Activated CD4-positive, alpha-beta T cell treated with anti-CD3 and anti-CD28 coated beads for 4 hours (primary cell): Measurements from ENCODE around the gene FCRL2.
"Not testable (repeated sequence)": the region's sequence is repeated elsewhere in the genome, so short reads cannot be mapped to it uniquely, and the experiment has no call there.

Experiments
- DNase-seq, 2 donors: peaks; one replicate each; pipeline ENCODE4 v3.0.0-alpha.2; 2020

Gene FCRL2

GRCh38 chr1:157751283-157751682 is 25.6 kb downstream of the FCRL2 start:
- no peak for DNase-seq

DNA sequence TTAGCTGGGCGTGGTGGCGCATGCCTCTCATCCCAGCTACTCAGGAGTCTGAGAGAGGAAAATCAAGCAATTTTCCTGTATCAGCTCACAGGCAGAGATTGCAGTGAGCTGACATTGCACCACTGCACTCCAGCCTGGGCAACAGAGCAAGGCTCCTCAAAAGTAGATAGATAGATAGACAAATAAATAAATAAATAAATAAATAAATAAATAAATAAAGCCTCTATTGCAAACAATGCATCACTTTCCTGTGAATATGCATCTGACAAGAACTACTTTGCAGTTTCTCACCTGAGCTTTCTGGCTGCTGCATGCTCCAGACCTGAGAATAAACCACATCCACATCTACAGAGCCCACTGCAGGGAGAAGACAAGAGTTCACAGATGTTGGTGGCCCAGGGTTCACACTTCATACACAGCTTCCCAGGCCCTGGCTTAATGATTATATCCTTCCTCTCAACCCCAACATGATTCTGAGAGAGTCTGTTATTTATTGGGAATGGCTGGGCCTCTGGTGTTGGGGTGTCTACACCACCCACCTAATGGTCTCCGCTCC is 28.6 kb downstream of the FCRL2 start:
- no peak for DNase-seq

- no peak for DNase-seq
Observed at GRCh38 chr1:157739229-157739901, 37.6 kb downstream of the FCRL2 start.

DNA sequence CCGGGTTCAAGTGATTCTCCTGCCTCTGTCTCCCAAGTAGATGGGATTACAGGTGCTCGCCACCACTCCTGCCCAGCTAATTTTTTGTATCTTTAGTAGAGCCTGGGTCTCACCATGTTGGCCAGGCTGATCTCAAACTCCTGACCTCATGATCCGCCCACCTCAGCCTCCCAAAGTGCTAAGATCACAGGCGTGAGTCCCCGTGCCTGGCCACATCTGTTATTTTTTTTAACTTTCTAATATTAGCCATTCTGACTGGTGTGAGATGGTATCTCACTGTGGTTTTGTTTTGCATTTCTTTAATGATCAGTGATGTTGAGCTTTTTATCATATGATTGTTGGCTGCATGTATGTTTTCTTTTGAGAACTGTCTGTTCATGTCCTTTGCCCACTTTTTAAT is 40.9 kb downstream of the FCRL2 start:
- not testable (repeated sequence) for DNase-seq

DNA sequence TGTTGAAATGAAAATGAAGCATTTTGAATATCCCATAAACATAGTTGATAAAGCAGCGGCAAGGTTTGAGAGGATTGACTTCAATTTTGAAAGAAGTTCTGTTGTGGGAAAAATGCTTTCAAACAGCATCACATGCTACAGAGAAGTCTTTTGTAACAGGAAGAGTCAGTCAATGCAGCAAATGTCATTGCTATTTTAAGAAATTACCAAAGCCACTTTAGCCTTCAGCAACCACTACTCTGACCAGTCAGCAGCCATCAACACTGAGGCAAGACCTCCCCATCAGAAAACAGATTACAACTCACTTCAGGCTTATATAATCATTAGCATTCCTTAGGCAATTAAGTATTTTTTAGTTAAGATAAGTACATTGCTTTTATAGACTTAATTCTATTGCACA is 42.6 kb downstream of the FCRL2 start:
- DNase-seq: no peak

DNA sequence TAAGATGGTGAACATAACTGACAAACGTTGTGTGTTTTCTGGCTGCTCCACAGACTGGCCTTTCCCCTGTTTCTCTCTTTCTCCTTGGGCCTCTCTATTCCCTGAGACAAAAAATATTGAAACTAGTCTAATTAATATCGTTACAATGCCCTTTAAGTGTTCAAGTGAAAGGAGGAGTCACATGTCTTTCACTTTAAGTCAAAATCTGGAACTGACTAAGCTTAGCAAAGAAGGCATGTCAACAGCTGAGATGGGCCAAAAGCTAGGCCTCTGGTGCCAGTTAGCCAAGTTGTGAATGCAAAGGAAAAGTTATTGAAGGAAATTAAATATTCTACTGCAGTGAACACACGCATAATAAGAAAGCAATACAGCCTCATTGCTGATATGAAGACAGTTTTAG is 44.2 kb downstream of the FCRL2 start:
- no peak for DNase-seq

- no peak for DNase-seq
Observed at GRCh38 chr1:157725221-157725577, 51.7 kb downstream of the FCRL2 start.

GRCh38 chr1:157724537-157725220 is 52.3 kb downstream of the FCRL2 start:
- no peak for DNase-seq

- DNase-seq: no peak
Observed at GRCh38 chr1:157723157-157723556, 53.8 kb downstream of the FCRL2 start.

GRCh38 chr1:157721985-157722384 is 54.9 kb downstream of the FCRL2 start:
- no peak for DNase-seq

GRCh38 chr1:157715736-157716135 is 61.2 kb downstream of the FCRL2 start:
- no peak for DNase-seq

DNA sequence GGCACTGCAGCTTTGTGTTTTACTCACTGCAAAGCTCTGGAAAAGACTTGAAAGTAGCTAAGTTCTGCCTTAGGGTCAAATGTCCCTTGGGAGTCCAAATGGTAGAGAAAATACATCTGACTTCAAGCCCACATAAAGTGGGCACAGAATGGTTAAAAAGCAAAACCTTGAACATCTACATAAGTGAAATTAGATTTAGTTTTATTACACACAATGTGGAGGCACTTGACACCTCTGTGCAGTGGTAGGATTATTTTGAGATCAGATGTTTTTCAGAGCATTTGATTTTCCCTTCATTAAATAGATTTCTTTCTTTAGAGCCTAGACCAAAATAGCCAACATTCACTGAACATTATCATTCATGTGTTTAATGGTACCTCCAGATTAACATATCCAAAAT is 65.1 kb downstream of the FCRL2 start:
- no peak for DNase-seq

DNA sequence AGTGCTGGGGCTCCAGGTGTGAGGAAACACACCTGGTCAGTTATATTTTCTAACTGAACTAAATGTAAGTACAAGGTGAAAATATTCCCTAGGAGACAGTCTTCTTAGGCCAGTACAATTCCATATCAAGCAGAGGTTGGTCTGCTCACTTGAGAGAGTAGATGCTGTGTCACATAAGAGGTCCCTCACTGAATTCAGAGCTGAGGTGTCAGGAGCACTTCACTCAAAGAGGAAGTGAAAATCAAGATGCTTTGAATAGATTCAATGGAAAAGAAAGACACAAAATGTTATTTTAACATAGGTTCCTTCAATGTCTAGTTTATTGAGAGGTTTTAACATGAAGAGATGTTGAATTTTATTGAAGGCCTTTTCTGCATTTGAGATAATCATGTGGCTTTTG is 72.1 kb downstream of the FCRL2 start:
- DNase-seq: no peak

GRCh38 chr1:157703981-157704380 is 73.0 kb downstream of the FCRL2 start:
- DNase-seq: no peak

DNA sequence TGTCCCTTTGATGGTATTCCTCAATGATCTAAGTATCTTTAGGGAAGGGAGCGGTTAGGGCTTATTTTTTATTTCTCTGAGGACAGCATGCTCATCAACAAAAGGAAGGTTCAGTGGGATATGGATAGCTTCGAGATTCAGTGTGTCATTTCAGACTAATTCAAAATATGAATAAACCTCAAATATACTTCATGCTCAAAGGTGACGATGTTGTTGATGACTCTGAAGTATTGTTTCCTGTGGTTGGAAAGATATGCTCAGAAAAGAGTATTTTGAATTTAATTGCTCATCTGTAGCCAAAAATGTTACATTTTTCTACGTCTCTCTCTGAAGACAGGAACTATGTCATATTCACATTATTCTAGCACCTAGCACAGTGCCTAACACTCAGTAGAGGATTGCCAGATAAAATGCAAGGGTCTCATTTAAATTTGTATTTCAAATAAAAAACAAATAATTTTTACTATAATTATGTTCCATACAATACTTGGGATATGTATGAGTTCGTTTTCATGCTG is 74.6 kb downstream of the FCRL2 start:
- no peak for DNase-seq

DNA sequence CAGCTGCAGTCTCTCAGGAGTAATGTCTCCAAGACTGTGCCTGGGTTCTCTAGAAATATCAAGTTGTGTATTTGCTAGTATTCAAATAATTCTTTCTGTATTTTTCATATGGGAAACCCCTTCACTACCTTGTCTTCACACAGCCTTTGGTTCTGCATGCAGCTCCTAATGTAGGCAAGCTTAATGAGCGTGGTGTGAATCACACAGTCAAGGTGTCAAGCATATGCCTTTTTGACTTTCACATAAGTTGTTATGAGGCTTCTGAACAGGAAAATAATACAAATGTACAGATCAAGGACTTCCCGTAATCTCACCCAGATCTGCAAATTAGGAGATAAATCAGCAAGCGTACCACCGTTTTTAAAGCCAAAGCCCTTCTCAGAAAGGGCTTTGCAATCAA is 76.2 kb downstream of the FCRL2 start, which contains the start of gene FCRL3:
Gene FCRL3, minus strand, starts transcription at position 38 of the 400 bp plus-strand sequence. CDS start 280 bp downstream, outside the sequence.
- no peak for DNase-seq

GRCh38 chr1:157700305-157700704 is 76.6 kb downstream of the FCRL2 start:
- DNase-seq: no peak

- DNase-seq: no peak
Observed at GRCh38 chr1:157697781-157698569, 79.0 kb downstream of the FCRL2 start.

DNA sequence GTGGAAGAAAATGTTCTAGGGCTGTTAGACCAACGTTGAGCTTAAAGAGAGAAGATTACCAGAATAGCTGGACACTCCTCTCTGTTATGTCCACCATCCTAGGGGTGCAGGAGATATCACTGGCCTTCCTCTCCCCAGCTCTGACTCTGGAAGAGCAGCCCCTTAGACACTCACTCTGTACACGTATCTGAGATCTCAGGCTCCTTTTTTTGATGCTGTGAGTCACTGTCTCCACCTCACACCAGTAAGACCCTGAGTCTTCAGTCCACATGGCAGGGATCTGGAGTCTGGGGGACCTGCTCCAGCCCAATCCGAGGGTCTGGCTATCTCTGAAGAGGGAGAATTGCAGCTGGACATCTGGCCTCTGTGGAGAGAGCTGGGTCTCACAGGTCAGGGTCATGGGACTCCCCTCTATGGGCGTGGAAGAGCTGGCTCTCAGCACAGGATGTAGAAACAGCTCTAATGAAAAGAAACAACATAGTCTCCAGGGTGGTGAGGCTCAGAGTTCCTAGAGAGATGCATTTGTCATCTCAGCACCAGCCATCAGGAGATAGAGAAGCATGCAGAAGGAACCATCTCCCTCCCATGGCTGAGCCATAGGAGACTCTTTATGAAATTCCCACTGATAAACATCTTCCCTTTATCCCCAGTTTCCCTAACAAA is 79.8 kb downstream of the FCRL2 start:
- no peak for DNase-seq
